ENCODE measurements around the gene RGS6. TPM values are rescaled to one million over a fixed set of nuclear protein-coding genes. Genes with fewer than 3 reads are reported as not detected.
A peak's percentile ranks its signal among the peaks of the same experiment; 100 is the strongest.
"Not testable (repeated sequence)": the region's sequence is repeated elsewhere in the genome, so short reads cannot be mapped to it uniquely, and the experiment has no call there.

Gene RGS6
- total RNA-seq, 1 experiment from 2014 or later: not detected

DNA sequence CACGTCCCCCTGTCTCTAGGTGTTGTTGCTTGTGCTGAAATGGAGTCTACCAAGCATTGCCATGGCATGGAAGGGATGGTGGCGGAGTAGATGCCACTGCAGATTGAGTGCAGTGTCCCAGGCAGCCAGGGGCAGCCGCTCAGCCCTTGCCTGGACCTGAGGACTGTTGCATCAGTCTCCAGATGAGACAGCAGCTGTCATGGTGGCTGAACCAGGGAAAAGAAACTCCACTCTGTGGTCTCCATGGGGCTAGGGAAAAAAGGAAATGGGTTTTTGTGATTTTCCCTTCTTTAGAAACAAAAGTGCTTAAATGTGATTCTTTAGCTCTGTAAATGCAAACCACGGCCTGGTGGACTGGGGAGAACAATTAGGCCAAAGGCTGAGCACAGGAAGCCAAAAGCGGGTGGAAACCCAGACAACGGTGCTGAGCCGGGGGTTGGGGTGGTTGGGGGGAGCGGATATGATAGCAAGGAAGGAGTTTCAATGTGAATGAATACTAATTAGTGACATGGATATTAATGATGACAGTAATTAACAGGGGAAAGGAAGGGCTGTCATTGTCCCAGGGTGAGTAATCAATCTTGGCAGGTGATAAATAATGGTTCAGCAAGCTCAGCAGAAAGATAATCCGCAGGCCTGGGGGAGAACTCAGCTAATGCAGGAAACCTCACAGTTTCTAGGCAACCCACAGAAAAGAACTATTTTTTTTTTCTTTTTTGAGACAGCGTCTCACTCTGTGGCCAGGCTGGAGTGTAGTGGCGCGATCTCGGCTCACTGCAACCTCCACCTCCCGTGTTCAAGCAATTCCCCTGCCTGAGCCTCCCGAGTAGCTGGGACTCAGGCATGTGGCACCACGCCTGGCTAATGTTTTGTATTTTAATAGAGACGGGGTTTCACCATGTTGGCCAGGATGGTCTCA lies 519.1 kb downstream of the RGS6 start:
- DNase-seq (ENCODE audit: low read depth): peak; percentile 43

DNA sequence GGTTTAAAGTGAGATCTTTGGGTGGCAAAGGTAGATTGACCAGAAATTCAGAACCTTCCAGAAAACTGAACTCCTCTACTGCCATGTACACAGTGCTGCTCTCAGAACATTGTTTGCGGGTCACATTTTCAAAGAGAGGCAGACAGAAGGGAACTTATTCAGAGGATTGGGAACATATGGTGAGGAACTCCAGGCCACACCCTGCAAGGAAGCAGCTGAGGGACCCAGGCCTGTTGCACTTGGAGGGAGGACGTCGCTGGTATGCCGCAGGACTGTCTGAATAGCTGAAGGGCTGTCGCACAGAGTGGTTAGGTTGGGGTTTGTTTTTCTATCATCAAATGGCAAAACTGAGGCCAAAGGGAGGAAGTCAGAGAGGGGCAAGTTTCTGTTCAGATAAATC lies 520.5 kb downstream of the RGS6 start:
- DNase-seq (ENCODE audit: low read depth): no peak

DNA sequence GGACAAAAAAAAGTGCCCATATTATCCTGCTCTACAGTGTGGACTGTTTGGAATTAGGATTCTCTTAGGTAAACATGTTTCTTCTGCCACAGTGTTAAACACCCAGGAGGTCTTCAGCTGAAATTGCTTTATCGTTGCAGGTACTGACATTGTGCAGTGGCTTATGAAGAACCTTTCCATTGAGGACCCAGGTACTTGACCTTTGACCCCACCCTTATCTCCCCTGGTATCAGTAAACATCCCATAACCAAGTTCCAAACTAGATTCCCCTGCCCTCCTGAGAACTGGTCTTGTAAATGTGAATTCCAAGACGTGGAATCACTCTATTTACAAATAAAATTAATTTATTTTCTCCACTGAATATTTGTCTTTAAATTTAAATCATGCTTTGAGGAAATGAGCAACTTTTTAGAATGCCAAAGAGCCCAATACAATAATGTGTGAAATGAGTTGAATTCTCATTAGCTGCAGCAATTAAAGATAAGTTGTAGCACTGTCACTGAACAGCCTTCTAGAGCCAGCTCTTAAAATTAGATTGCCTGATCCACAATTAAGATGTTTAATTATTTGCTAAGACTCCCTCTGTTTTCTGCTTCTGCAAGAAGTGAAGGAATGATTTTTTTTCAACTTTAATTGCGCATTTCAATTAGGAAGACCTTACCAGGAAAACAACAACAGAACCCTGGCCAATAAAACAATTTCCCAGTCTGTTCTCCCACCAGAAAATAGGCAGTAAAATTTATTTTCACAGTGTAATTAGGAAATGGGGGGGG lies 522.3 kb downstream of the RGS6 start:
- DNase-seq (ENCODE audit: low read depth): no peak

DNA sequence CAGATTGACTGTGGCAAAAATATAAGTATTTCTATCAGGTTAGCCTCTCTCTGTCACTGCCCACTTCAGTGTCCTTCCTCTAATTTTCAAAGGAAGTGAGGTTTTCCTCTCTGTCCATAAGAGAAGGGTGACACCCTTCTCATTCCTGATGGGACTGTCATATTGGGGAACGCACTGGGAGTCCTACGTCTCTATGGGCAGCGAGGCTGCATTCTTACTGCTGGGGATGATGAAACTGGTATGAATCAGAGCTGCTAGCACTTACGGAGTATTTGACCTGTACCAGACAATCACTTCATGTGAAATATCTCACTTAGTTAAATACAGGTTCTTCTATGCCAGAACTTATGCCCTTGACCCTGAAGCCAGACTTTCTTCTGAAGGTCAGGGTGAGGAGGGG lies 525.4 kb downstream of the RGS6 start:
- peak; percentile 54 for DNase-seq (ENCODE audit: low read depth)

DNA sequence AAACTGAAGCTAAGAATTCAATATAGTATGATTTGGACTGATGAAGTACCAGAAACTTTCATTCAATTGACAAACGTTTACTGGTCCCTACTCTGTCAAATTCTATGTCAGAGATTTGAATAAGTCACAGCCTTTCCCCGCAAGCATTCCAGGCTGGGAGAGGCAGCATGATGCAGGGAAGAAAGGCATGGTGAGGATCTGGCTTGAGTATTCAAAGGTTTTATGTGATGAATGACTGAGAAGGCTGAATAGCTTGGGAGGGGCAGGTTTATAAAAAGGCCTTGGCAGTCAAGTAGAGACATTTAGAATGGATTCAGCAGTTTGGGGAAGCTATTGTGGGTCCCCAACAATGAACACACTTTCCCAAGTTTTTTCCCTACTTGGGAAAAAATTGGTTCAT lies 529.8 kb downstream of the RGS6 start:
- DNase-seq (ENCODE audit: low read depth): no peak

DNA sequence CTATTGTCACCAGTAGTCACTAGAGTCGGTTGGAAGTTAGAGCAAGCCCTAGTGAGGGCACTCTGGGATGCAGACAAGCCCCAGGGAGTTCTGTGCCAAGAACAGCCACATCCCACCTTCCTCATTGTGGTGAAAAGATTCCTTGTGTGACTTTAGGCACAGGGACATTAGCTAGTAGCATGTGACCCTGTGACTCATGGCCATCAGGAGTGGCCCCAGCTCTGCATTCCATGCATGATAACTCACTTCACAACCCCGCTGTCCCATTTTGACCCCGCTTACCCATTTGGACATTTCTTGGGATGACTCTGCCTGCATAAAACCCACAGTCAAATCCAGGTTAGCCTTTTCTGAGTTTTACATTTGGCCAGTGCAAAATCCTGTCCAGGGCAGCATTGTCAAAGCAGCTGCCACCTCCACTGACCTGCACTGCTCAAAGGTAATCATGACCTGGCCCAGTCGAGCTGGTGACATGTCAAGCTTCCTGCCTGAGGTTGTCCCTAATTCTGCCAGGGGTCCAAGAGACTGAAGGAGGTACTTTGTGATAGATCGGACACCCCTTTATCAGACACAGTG lies 531.1 kb downstream of the RGS6 start:
- DNase-seq (ENCODE audit: low read depth): peak; percentile 51

DNA sequence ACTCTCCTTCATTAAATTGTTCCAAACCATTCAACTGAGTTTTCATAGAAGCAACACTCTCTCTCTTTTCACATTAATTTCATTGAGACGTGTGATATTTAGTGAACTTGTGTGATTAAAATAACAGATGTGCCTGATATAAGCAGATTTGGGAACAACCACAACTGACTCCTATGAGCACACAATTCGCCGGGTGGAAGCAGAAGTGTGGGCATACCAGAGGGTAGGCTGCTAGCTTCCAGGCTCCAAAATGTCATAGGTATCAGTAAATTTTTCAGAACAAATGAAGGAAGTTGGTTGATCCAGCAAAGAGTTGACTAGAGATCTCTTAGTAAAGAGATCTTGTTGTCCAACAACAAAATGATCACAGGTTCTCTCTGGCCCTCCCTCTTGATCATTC lies 532.0 kb downstream of the RGS6 start:
- no peak for DNase-seq (ENCODE audit: low read depth)

DNA sequence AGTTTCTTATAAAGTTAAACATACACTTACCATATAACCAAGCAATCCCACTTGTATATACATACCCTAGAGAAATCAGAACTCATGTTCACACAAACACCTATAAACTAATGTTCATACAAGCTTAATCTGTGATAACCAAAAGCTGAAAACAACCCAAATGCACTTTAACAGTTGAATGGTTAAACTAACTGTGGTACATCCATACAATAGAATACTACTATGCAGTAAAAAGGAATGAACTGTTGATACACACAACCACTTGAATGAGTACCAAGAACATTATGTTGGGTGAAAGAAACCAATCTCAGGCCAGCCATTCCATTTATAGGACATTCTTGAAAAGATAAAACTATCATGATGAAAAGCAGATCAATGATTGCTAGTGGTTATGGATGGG lies 534.1 kb downstream of the RGS6 start:
- DNase-seq (ENCODE audit: low read depth): no peak

DNA sequence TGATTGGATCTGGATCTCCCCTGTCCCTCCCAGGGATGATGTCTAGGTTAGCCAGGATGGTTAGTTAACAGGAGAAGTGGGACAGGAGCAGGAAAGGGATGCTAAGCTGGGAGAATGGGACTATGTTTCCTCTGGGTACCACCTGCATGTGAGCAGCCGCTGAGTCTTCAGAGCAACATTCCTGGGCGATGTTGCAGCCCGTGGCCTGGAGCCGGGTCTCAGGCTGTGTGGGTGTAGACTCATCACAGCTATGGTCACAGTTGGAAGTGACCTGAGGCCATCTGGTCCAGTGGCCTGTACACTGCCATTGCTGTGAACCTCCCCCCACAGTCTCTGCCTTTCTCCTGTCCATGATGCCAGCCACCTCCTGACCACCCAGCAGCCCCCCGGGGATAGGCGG lies 539.1 kb downstream of the RGS6 start:
- DNase-seq (ENCODE audit: low read depth): no peak

DNA sequence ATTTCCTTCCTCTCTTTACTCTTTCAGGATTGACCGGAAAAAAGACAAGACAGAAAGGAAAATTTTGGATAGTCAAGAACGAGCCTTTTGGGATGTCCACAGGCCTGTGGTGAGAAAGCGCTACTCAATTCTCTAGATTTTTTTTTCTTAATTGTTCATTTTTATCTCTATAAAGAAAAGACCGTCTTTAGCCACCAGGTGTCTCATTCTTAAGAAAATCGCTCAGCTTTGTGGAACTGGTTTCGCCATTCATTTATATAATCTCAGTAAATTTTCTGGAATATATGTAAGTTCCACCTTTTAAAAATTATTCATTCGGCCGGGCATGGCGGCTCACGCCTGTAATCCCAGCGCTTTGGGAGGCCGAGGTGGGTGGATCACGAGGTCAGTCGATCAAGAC lies 540.6 kb downstream of the RGS6 start:
- DNase-seq (ENCODE audit: low read depth): no peak

DNA sequence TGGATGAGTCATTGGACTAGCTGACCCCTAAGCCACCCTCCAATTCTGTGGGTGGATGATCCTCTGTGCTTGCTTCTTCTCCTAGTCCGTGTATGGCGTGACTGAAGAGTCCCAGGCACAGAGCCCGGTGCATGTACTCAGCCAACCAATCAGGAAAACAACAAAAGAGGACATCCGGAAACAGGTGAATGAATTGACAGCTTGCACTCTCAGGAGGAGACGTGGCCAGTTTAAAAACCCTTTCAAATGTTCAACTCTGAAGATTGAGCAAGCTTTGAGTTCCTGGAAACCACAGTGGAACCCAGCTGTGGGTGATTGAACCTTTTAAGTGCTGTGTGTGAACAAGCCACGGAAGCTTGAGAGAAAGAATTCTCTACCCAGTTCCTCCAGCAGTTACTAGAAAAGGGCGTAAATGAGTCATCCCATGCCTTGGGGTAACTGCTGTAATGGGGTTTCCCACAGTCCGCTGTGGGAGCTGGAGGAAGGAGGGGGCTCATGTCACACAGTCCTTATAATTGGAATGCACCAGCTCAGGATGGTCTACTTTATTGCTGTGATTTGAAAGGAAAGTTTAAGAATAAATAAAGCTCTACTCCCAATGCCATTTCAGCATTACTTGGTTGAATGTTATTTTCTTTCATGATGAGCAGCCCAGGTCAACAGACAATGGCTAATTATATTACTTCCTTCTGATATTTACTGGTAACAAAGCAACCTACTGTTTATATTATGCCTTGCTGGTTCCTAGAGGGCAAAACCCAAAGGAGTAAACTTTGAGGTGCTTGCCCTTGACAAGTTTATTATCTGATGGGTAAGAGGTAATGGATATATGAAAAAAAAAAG lies 544.6 kb downstream of the RGS6 start:
- peak; percentile 85 for DNase-seq (ENCODE audit: low read depth)

DNA sequence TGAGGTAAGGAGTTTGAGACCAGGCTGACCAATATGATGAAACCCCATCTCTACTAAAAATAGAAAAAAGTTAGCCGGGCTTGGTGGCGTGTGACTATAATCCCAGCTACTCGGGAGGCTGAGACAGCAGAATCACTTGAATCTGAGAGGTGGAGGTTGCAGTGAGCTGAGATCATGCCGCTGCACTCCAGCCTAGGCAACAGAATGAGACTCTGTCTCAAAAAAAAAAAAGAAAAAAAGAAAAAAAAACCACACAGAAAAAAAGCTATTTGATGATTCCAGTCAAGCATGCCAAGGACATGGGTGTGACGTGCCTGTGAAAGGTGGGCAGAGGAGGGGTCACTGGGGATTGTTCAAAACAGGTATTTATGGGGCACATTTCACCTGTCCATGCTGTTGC lies 545.3 kb downstream of the RGS6 start:
- not testable (repeated sequence) for DNase-seq (ENCODE audit: low read depth)

DNA sequence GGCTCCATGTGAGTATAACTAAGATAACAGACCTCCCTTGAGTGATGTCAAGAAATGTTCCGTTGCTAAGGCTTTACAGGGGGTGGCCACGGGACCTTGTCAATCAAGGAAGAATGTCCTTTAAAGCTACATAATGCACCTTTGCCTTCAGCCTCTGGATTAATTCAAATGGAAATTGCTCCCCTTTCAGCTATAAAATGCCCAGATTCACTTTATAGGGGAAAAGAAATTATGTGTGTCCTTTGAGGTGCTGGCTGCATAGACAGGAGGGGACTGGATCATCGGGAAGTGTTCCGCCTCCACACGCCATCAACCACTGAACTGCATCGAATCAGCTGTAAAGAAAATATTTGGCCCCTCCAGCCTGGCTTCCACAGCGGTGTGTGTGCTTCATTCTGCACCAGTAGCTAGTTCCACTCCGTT lies 546.3 kb downstream of the RGS6 start:
- DNase-seq (ENCODE audit: low read depth): no peak

DNA sequence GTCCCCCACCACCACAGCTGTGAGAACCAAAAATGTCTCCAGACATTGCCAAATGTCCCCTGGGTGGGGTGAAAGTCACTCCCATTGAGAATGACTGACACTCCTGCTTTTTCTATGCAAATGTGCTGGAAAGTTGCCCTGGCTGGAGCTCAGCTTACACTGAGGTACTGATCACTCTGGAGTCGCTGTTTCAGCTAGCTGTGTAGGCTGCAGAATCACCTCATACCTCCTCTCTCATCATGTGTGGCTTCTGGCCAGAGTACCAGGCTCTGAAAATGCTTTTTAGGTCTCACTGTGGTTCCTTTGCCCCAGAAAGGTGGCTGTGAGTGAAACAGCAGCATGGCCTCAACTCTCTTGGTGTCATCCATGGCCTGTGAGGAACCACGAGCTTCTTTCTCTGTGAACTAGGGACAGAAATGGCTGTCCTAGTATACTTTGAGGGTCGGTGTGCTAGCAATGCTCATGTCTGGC lies 547.3 kb downstream of the RGS6 start:
- DNase-seq (ENCODE audit: low read depth): peak; percentile 34

DNA sequence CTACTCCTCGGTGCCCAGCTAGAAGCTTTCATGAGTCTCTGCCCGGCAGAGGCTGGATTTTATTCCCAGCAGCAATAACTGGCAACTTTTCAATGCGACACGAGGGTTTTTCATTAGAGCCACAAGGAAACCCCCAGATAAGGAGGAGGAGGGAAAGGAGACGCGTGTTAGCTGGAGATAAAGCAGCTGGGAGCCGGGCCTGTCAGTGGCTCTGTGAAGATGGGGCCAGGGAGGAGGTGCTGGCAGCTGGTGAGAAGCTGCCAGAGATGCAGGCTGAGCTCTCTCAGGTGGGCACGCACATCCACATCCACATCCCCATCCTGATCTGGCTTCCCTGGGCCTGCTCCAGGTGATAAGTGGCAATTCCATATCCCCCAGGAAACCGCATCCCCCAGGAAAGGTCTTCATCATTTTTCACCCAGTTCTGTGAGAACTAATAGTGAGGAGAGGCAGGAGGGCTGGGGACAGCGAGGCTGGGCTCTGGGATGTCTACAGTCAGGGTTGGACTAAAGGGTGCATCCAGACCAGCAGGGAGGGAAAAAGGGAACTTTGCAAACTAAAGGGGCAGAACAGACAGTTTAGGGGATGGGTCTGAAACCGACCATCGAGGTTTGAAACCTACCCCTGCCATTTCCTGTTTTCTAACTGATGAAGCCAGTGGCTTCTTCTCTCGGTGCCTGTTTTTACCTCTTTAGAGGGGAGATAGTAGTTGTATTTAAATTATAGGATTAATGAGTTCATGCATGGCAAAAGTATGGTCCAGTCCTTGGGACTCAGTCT lies 548.4 kb downstream of the RGS6 start:
- no peak for DNase-seq (ENCODE audit: low read depth)

DNA sequence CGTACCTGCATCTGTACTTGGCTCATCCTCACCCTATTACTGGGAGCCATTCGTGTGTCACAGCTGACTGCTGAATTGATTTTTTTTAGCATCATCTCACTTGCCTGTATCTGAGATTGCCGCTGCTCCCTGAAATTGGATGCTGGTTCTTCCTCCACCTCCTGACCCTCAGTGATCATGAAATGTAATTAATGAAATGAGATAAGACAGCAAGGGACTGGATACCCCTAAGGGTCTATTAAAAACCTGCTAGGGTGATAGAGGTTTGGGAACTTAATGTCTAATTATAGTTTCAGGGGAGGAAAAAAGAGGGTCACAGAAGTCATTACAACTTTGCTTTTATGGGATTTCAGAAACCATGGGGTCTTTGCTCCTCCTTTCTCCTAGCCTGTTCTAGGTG lies 551.1 kb downstream of the RGS6 start:
- no peak for DNase-seq (ENCODE audit: low read depth)

DNA sequence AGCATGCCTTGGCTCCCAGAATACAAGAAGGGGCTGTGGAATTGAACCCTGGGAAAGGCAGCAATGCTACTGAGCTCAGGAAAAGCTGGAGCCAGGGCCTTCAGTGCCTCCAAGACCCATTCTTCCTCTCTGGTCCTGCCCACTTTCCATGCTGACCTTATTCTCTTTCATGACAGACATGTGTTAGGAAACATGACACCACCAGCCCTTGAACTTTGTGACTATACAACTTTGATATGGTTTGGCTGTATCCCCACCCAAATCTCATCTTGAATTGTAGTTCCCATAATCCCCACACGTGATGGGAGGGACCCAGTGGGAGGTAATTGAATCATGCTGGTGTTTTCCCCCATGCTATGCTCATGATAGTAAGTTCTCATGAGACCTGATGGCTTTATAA lies 553.5 kb downstream of the RGS6 start:
- DNase-seq (ENCODE audit: low read depth): no peak

DNA sequence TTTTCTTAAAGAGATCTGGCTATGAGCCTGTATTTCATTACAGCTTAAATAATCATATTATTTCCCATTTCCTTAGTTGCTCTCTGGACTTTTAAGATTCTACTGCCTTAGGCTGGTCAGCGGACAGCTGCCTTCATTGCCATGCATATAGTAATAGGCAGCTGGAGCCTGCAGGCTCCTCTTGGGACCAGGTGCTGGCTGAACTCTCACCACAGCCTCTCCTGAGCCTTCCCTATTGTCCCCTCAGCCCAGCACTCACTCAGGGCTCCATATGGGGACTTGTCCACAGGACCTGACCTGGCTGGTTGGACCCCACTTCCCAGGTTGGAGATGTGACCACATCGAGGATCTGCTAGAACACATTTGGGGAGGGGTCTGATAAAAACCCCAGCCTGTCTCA lies 556.3 kb downstream of the RGS6 start:
- DNase-seq (ENCODE audit: low read depth): no peak

DNA sequence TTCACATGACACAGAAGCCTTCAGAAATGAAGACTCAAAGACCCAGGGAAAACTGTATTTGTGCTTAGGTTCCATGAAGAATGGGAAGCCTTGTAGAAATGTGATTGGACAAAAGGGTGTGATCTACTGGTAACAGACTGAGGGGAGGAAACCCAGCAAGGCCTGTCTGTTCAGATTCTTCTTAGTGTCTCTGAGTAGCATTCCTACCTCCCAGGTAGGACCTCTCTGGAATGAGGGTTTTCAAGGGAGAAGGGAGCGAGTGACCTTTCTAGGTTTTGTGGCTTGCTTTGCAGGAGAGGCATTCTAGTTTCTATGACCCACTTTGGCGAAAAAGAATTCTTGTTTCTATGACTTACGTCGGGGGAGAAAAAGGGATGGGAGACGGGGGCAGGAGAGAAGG lies 560.0 kb downstream of the RGS6 start:
- DNase-seq (ENCODE audit: low read depth): no peak

DNA sequence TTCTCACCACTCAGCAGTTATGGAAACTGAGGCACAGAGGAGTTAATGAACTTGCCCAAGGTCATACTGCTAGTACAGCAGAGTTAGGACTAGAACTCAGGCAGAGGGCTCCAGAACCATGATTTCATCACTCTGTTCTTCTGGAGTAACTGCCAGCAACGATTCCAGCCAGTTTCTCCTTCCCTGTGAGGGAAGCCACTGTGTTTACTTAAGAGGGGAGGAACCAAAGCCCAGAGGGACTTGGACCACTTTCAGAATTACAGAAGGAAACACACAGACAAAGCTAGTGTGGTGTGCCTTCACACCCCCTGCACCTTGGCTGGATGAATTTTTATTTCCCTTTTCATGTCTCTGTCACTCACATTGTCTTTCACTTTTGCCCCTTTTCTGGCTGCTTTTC lies 563.4 kb downstream of the RGS6 start:
- no peak for DNase-seq (ENCODE audit: low read depth)

DNA sequence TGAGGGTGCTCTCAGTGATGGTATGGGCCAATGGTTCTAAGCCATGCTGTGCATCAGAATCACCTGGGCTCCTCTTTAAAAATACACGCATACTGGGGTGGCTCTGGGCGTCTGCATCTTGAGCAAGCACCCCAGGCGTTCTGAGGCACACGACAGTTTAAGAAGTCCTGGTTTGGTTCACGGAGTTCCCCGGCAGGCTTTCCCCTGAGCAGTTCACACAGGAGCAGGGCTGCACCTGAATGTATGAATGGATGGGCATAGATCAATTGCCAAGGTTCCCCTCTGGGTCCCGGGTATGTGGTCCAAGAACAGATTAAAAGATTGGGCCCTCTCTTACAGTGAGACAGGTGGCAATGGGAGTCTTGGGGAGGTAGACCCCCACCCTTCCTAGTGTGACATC lies 566.4 kb downstream of the RGS6 start:
- DNase-seq (ENCODE audit: low read depth): no peak
